Epithelial cell of esophagus (primary cell): Measurements from ENCODE around the gene POMT1.

ENCODE experiments used
- DNase-seq: peaks from one replicate; pipeline ENCODE4 v3.0.0; 2010; ENCODE audit warnings: low read depth
- H3K4me3 ChIP-seq: 2 replicates; pipeline ENCODE4 v1.5.1; 2011; ENCODE audit warnings: mild to moderate bottlenecking, low read length, control low read depth
- CTCF ChIP-seq: IDR thresholded peaks from 2 replicates; pipeline ENCODE4 v1.5.1; 2011; ENCODE audit warnings: low read depth, mild to moderate bottlenecking, low read length, control low read depth, inconsistent platforms; ENCODE audit not compliant: insufficient read depth; ENCODE audit errors: missing control alignments

Gene POMT1

DNA sequence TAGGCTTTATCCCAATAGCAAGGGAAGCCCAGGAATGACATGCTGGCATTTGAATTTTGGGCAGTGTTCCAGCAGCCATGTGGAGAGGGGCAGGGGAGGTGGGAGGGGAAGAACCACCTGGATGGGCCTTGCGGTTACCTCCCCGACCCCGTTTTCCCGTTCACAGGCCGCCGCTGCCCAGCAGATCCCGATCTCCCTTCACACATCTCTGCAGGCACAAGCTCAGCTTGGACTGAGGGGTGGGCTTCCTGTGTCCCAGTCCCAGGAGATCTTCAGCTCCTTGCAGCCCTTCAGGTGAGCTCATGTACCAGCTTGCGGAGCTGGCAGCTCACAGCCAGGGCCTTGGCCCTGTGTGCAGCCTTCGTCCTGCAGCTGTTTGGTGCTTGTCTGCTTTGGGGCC, 15.7 kb upstream of the POMT1 start:
- no peak overlapping the region for H3K4me3 ChIP-seq
- TF ChIP-seq CTCF = no peak
- DNase-seq = no peak

- no peak for DNase-seq
- TF ChIP-seq CTCF = no peak
- no peak overlapping the region for H3K4me3 ChIP-seq
These were observed 15.1 kb upstream of the POMT1 start for GRCh38 chr9:131487621-131488031.

DNA sequence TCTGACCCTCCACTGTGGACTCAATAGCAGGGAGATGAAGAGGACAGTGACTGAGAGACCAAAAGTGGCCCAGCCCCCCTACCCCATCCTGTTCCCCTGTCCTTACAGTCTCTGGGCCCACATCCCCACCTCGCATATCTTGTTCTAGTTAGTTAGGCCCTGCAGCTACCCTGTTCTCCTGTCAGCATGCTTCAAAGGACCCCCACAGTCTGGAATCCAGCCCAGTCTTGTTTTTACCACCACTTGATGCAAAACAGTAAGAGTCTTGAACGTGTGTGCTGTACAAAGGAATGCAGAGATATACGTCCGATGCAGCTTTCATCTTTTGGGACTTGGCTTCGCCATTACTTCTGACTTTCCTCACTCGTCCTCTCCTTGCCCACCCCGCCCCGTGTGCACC, 12.2 kb upstream of the POMT1 start:
- no peak for TF ChIP-seq CTCF
- no peak for DNase-seq
- no peak overlapping the region for H3K4me3 ChIP-seq

- no peak for TF ChIP-seq CTCF
- H3K4me3 ChIP-seq = no peak overlapping the region
- DNase-seq = no peak
These were observed 11.6 kb upstream of the POMT1 start for GRCh38 chr9:131491001-131491710.

- DNase-seq = no peak
- no peak for TF ChIP-seq CTCF
- H3K4me3 ChIP-seq = no peak overlapping the region
These were observed 10.6 kb upstream of the POMT1 start for GRCh38 chr9:131492070-131492469.

DNA sequence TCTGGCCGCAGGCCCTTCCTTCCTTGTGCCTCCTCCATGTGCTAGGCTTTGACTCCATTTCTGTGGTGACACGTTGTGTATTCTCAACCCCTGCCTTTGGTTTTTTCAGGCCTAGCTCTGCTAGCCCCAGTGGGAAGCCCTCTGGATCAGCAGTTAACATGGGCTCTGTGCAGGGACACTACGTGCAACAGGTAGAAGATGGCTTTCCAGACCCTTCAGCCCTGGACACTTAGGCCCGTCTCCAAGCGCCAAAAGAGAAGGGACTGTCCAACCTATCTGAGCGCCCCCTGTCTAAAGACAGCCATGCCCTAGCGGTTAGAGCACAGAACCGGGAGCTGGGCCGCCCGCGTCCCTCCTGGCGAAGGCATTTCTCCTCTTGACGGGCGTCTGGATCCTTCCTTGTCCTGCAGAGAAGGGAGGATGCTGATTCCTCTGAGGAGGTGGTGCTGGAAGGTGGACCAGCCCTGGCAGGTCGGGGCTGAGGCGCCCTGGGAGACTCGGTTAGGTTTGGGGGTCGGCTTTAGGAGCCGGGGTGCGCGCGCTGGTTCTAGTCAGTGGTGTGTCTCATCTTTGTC, 8.3 kb upstream of the POMT1 start:
- TF ChIP-seq CTCF = no peak
- H3K4me3 ChIP-seq = no peak overlapping the region
- no peak for DNase-seq

GRCh38 chr9:131495785-131496184, 6.9 kb upstream of the POMT1 start:
- no peak overlapping the region for H3K4me3 ChIP-seq
- no peak for DNase-seq
- no peak for TF ChIP-seq CTCF
